H9 (cell line): ENCODE results near the gene NPB. TPM values are rescaled to one million over a fixed set of nuclear protein-coding genes. Genes with fewer than 3 reads are reported as not detected.

Experiments
- DNase-seq: peaks from one replicate; pipeline ENCODE4 v3.0.0-alpha.2; 2017
- H2AFZ ChIP-seq: one replicate; pipeline ENCODE4 v1.6.1; 2013; ENCODE audit warnings: mild to moderate bottlenecking, low read length, control low read depth, moderate library complexity
- H2AK5ac ChIP-seq: 2 replicates; pipeline ENCODE4 v1.6.1; 2013; ENCODE audit warnings: low read length, control low read depth, mixed read lengths; ENCODE audit not compliant: insufficient read length
- H2BK120ac ChIP-seq: one replicate; pipeline ENCODE4 v1.6.1; 2013; ENCODE audit warnings: low read depth, mild to moderate bottlenecking, low read length, control low read depth, inconsistent platforms; ENCODE audit not compliant: poor library complexity, severe bottlenecking
- H2BK12ac ChIP-seq: 2 replicates; pipeline ENCODE4 v1.6.1; 2013; ENCODE audit warnings: low read length, control low read depth, mixed read lengths, low read depth; ENCODE audit not compliant: insufficient read length
- H2BK15ac ChIP-seq: 2 replicates; pipeline ENCODE4 v1.6.1; 2013; ENCODE audit warnings: low read depth, low read length, control low read depth
- H2BK20ac ChIP-seq: one replicate; pipeline ENCODE4 v1.6.1; 2013; ENCODE audit warnings: low read depth, mild to moderate bottlenecking, low read length, control low read depth, inconsistent platforms; ENCODE audit not compliant: poor library complexity, severe bottlenecking
- H2BK5ac ChIP-seq: 2 replicates; pipeline ENCODE4 v1.6.1; 2013; ENCODE audit warnings: low read length, control low read depth, mixed read lengths; ENCODE audit not compliant: insufficient read length
- H3K14ac ChIP-seq: 2 replicates; pipeline ENCODE4 v1.6.1; 2013; ENCODE audit warnings: low read length, control low read depth; ENCODE audit not compliant: insufficient read depth
- H3K18ac ChIP-seq: 2 replicates; pipeline ENCODE4 v1.6.1; 2013; ENCODE audit warnings: low read depth, mild to moderate bottlenecking, mixed read lengths, low read length, control low read depth; ENCODE audit not compliant: insufficient read length
- H3K23ac ChIP-seq: 2 replicates; pipeline ENCODE4 v1.6.1; 2013; ENCODE audit warnings: low read length, control low read depth, mixed read lengths, low read depth; ENCODE audit not compliant: insufficient read length
- H3K23me2 ChIP-seq: 2 replicates; pipeline ENCODE4 v1.6.1; 2013; ENCODE audit warnings: low read depth, mild to moderate bottlenecking, mixed read lengths, low read length, control low read depth; ENCODE audit not compliant: insufficient read length, poor library complexity, severe bottlenecking
- H3K27ac ChIP-seq: 2 replicates; pipeline ENCODE4 v1.5.1; 2013; ENCODE audit warnings: low read length, control low read depth, mixed read lengths, low read depth; ENCODE audit not compliant: insufficient read length
- H3K27me3 ChIP-seq: 2 replicates; pipeline ENCODE4 v1.6.1; 2013; ENCODE audit warnings: low read length, control low read depth, inconsistent platforms; ENCODE audit not compliant: insufficient read depth
- H3K4ac ChIP-seq: 2 replicates; pipeline ENCODE4 v1.6.1; 2013; ENCODE audit warnings: low read depth, mild to moderate bottlenecking, control low read depth, inconsistent platforms, low read length, moderate library complexity
- H3K4me1 ChIP-seq: 2 replicates; pipeline ENCODE4 v1.6.1; 2013; ENCODE audit warnings: low read length, control low read depth, inconsistent platforms; ENCODE audit not compliant: insufficient read depth
- H3K4me2 ChIP-seq: 2 replicates; pipeline ENCODE4 v1.6.1; 2013; ENCODE audit warnings: low read length, control low read depth, mixed read lengths; ENCODE audit not compliant: insufficient read length, insufficient read depth
- H3K56ac ChIP-seq: 2 replicates; pipeline ENCODE4 v1.6.1; 2013; ENCODE audit warnings: low read depth, mild to moderate bottlenecking, mixed read lengths, low read length, control low read depth; ENCODE audit not compliant: insufficient read length
- H3K79me1 ChIP-seq: 2 replicates; pipeline ENCODE4 v1.6.1; 2013; ENCODE audit warnings: low read depth, mild to moderate bottlenecking, moderate library complexity, low read length, control low read depth, inconsistent platforms; ENCODE audit not compliant: insufficient read depth, poor library complexity, severe bottlenecking
- H3K79me2 ChIP-seq: 2 replicates; pipeline ENCODE4 v1.6.1; 2013; ENCODE audit warnings: low read length, control low read depth, inconsistent platforms; ENCODE audit not compliant: insufficient read depth
- H3K9ac ChIP-seq: 2 replicates; pipeline ENCODE4 v1.6.1; 2013; ENCODE audit warnings: low read length, control low read depth, mixed read lengths; ENCODE audit not compliant: insufficient read length; ENCODE audit errors: extremely low read depth
- H3K9me3 ChIP-seq: one replicate; pipeline ENCODE4 v1.6.1; 2013; ENCODE audit warnings: low read depth, low read length, inconsistent platforms; ENCODE audit not compliant: control insufficient read depth
- H3T11ph ChIP-seq: one replicate; pipeline ENCODE4 v1.6.1; 2013; ENCODE audit warnings: mild to moderate bottlenecking, low read length, control low read depth, inconsistent platforms
- H4K20me1 ChIP-seq: one replicate; pipeline ENCODE4 v1.6.1; 2013; ENCODE audit not compliant: control insufficient read depth, insufficient read length, insufficient read depth
- H4K5ac ChIP-seq: 2 replicates; pipeline ENCODE4 v1.6.1; 2013; ENCODE audit warnings: low read depth, mild to moderate bottlenecking, mixed read lengths, low read length, control low read depth; ENCODE audit not compliant: insufficient read length
- H4K8ac ChIP-seq: replicated peaks from 2 replicates; pipeline ENCODE4 v1.6.1; 2013; ENCODE audit warnings: low read length, control low read depth, mixed read lengths, low read depth; ENCODE audit not compliant: insufficient read length
- H4K91ac ChIP-seq: 2 replicates; pipeline ENCODE4 v1.6.1; 2013; ENCODE audit warnings: low read depth, mild to moderate bottlenecking, moderate library complexity, mixed read lengths, low read length, control low read depth; ENCODE audit not compliant: insufficient read length
- H3K27ac Mint-ChIP-seq, 3 experiments: 2 replicates in 2 of 3; 3 replicates in 1 of 3; pipeline ENCODE4 v1.8.0; 2020 to 2021; ENCODE audit warnings: mixed read lengths in 3 of 3, mild to moderate bottlenecking in 1 of 3, moderate library complexity in 1 of 3
- H3K27me3 Mint-ChIP-seq: 2 replicates; pipeline ENCODE4 v1.8.0; 2021; ENCODE audit warnings: low read depth, mild to moderate bottlenecking, moderate library complexity, mixed read lengths
- H3K36me3 Mint-ChIP-seq, 3 experiments: 2 replicates in 2 of 3; 3 replicates in 1 of 3; pipeline ENCODE4 v1.8.0; 2020 to 2021; ENCODE audit warnings: low read depth in 3 of 3, mixed read lengths in 3 of 3; ENCODE audit not compliant: insufficient read depth in 1 of 3
- H3K4me1 Mint-ChIP-seq, 2 experiments: 2 replicates each; pipeline ENCODE4 v1.8.0; 2020; ENCODE audit warnings: mixed read lengths in 2 of 2
- H3K4me3 Mint-ChIP-seq, 2 experiments: 2 replicates in 1 of 2; 3 replicates in 1 of 2; pipeline ENCODE4 v1.8.0; 2020 to 2021; ENCODE audit warnings: mild to moderate bottlenecking in 2 of 2, mixed read lengths in 2 of 2, moderate library complexity in 1 of 2
- H3K9me3 Mint-ChIP-seq, 2 experiments: 2 replicates in 1 of 2; 3 replicates in 1 of 2; pipeline ENCODE4 v1.8.0; 2020; ENCODE audit warnings: mild to moderate bottlenecking in 2 of 2, mixed read lengths in 2 of 2, moderate library complexity in 1 of 2
- CTCF ChIP-seq: fragments of 200-600 bp; sonication (generic); conservative IDR thresholded peaks from 3 replicates; pipeline ENCODE4 v1.8.0; 2021; ENCODE audit warnings: antibody characterized with exemption, mild to moderate bottlenecking
- WGBS: extraction: QIAGEN DNeasy Blood & Tissue Kit; methylation state at CpG from one replicate; pipeline ENCODE4 v1.1.7; 2013; ENCODE audit warnings: missing lambda C conversion rate, low lambda C conversion rate, mixed read lengths; ENCODE audit not compliant: insufficient read length; ENCODE audit errors: extremely low coverage; 5-methylcytosine and 5-hydroxymethylcytosine counted together
- total RNA-seq: library from RNA; stranded (reverse); gene quantifications from 2 replicates; pipeline ENCODE4 v1.2.1, GENCODE V29; 2021

The NPB gene
- total RNA-seq, 1 experiment from 2014 or later: 2.1 TPM

- H3K56ac ChIP-seq: no peak overlapping the region
- WGBS: no CpG with 5 or more reads among the region's 5 CpGs
- H2BK120ac ChIP-seq: no peak overlapping the region
- H2BK5ac ChIP-seq: no peak overlapping the region
- no peak overlapping the region for H3K14ac ChIP-seq
- Mint-ChIP-seq H3K4me3 (no peak overlapping the region; a peak in 1 of 5 replicates), H3K27me3 (no peaks in the 10 kb centered on the region), H3K27ac (no peak overlapping the region; a peak in 1 of 7 replicates), H3K36me3 (peaks cover 16 to 53% (median 48%) of the 10 kb centered on the region in 3 experiments), H3K4me1 (no peaks in the 10 kb centered on the region), H3K9me3 (no peaks in the 10 kb centered on the region; a peak in 1 of 5 replicates)
- H4K91ac ChIP-seq: no peak overlapping the region
- no peaks in the 10 kb centered on the region for H3K79me2 ChIP-seq
- H3K4me1 ChIP-seq: no peaks in the 10 kb centered on the region
- TF ChIP-seq CTCF: no peak
- no peak overlapping the region for H2BK20ac ChIP-seq
- no peak overlapping the region for H3K27ac ChIP-seq
- H2BK12ac ChIP-seq: no peak overlapping the region
- no peak overlapping the region for H2AFZ ChIP-seq
- H2AK5ac ChIP-seq: no peak overlapping the region
- H3K4ac ChIP-seq: no peak overlapping the region
- H3T11ph ChIP-seq: no peak overlapping the region
- no peaks in the 10 kb centered on the region for H3K23me2 ChIP-seq
- DNase-seq: no peak
- H2BK15ac ChIP-seq: no peak overlapping the region
- H3K18ac ChIP-seq: no peak overlapping the region
- no peaks in the 10 kb centered on the region for H3K9me3 ChIP-seq
- H4K5ac ChIP-seq: no peak overlapping the region
- H4K8ac ChIP-seq: no peak overlapping the region
- H3K9ac ChIP-seq: no peak overlapping the region
- H3K23ac ChIP-seq: no peak overlapping the region
- no peaks in the 10 kb centered on the region for H4K20me1 ChIP-seq
- no peaks in the 10 kb centered on the region for H3K79me1 ChIP-seq
- H3K4me2 ChIP-seq: no peak overlapping the region
- no peaks in the 10 kb centered on the region for H3K27me3 ChIP-seq
Observed at GRCh38 chr17:81879121-81879520, 22.9 kb upstream of the NPB start.
